Left ventricle myocardium inferior (tissue), 1 donor: ENCODE results near the gene POLR3K. TPM values are rescaled to one million over a fixed set of nuclear protein-coding genes. Genes with fewer than 3 reads are reported as not detected.
A peak's percentile ranks its signal among the peaks of the same experiment; 100 is the strongest.

Experiments used
- DNase-seq: peaks from one replicate; pipeline ENCODE4 v3.0.0-alpha.2; 2020
- H3K27ac ChIP-seq: fragments of 200-600 bp; replicated peaks from 2 replicates; pipeline ENCODE4 v1.8.0; 2021
- H3K27me3 ChIP-seq: fragments of 200-600 bp; 2 replicates; pipeline ENCODE4 v1.8.0; 2021; ENCODE audit warnings: low read depth
- H3K36me3 ChIP-seq: fragments of 200-600 bp; 2 replicates; pipeline ENCODE4 v1.8.0; 2021
- H3K4me1 ChIP-seq: fragments of 200-600 bp; 2 replicates; pipeline ENCODE4 v1.8.0; 2021
- H3K4me3 ChIP-seq: fragments of 200-600 bp; 2 replicates; pipeline ENCODE4 v1.8.0; 2021; ENCODE audit warnings: mild to moderate bottlenecking, moderate library complexity
- H3K9me3 ChIP-seq: fragments of 200-600 bp; replicated peaks from 2 replicates; pipeline ENCODE4 v1.8.0; 2021
- CTCF ChIP-seq: fragments of 200-600 bp; IDR thresholded peaks from 2 replicates; pipeline ENCODE4 v1.8.0; 2021; ENCODE audit warnings: antibody characterized with exemption, mild to moderate bottlenecking, borderline replicate concordance
- intact Hi-C: fragments of 100-400 bp; cut with micrococcal nuclease; formaldehyde crosslinking; loops from one replicate; pipeline ENCODE4 v1.11.0; 2022
- total RNA-seq: library from RNA; stranded (reverse); fragmentation: NEBNext Ultra II Directional; extraction: Animal tissue kit (Norgen Biotek cat#: 25700); gene quantifications from one replicate; pipeline ENCODE4 v1.2.1, GENCODE V29; 2021
- donor health status: DM: no; HTN: yes; CAD: no; lungs with severe emphysema.

Gene POLR3K
- total RNA-seq, 1 donor from 2014 or later, result 11.7 TPM

- Histone ChIP-seq H3K4me3 (peak overlapping the region; percentile 88), H3K36me3 (peaks cover 7% of the 10 kb centered on the region), H3K27me3 (no peaks in the 10 kb centered on the region), H3K9me3 (no peaks in the 10 kb centered on the region), H3K4me1 (peaks cover 94% of the 10 kb centered on the region), H3K27ac (peak overlapping the region; percentile 96)
- TF ChIP-seq CTCF, result no peak
- DNase-seq, result no peak
- intact Hi-C loops, result no loop called here
Observed at GRCh38 chr16:74747-75334, 21.4 kb upstream of the POLR3K start.

GRCh38 chr16:74051-74746, 20.8 kb upstream of the POLR3K start:
- Histone ChIP-seq H3K4me1 (peaks cover 94% of the 10 kb centered on the region), H3K27ac (peak overlapping the region; percentile 96), H3K36me3 (peaks cover under 1% of the 10 kb centered on the region), H3K9me3 (no peaks in the 10 kb centered on the region), H3K27me3 (no peaks in the 10 kb centered on the region), H3K4me3 (no peak overlapping the region)
- peak; percentile 84 for DNase-seq
- TF ChIP-seq CTCF, result no peak
- intact Hi-C loops, result no loop called here

GRCh38 chr16:72561-73548, 19.4 kb upstream of the POLR3K start, which contains the start of gene RHBDF1:
TSS of gene RHBDF1 (minus strand) at chr16:72631. CDS start at chr16:65015, 7,616 bp downstream.
- Histone ChIP-seq H3K27me3 (no peaks in the 10 kb centered on the region), H3K36me3 (no peaks in the 10 kb centered on the region), H3K27ac (peak within 1 kb of the TSS; percentile 96), H3K4me1 (peaks cover 97% of the 10 kb centered on the region), H3K4me3 (peak within 1 kb of the TSS; percentile 82), H3K9me3 (no peaks in the 10 kb centered on the region)
- TF ChIP-seq CTCF, result no peak
- DNase-seq, result peak; percentile 69
- intact Hi-C loops, result no loop called here

GRCh38 chr16:71540-72401, 18.4 kb upstream of the POLR3K start:
- Histone ChIP-seq H3K36me3 (no peaks in the 10 kb centered on the region), H3K4me1 (peaks cover 97% of the 10 kb centered on the region), H3K27me3 (no peaks in the 10 kb centered on the region), H3K27ac (peak overlapping the region; percentile 96), H3K4me3 (peak overlapping the region; percentile 82), H3K9me3 (no peaks in the 10 kb centered on the region)
- intact Hi-C loops, result no loop called here
- DNase-seq, result peak; percentile 75
- TF ChIP-seq CTCF, result no peak

GRCh38 chr16:71210-71539, 17.8 kb upstream of the POLR3K start:
- H3K36me3 ChIP-seq, result no peaks in the 10 kb centered on the region
- peak overlapping the region; percentile 82 for H3K4me3 ChIP-seq
- no peak for DNase-seq
- no peaks in the 10 kb centered on the region for H3K27me3 ChIP-seq
- peak overlapping the region; percentile 96 for H3K27ac ChIP-seq
- intact Hi-C loops, result no loop called here
- no peaks in the 10 kb centered on the region for H3K9me3 ChIP-seq
- TF ChIP-seq CTCF, result no peak
- H3K4me1 ChIP-seq, result peaks cover 97% of the 10 kb centered on the region
